GM12874 (cell line): ENCODE data around the gene DSCAML1.

ENCODE experiments used
- CTCF ChIP-seq: IDR thresholded peaks from 2 replicates; pipeline ENCODE4 v1.5.1; 2011; ENCODE audit warnings: low read depth, mild to moderate bottlenecking, control low read depth, low read length, moderate library complexity; ENCODE audit not compliant: insufficient read depth

Gene DSCAML1

DNA sequence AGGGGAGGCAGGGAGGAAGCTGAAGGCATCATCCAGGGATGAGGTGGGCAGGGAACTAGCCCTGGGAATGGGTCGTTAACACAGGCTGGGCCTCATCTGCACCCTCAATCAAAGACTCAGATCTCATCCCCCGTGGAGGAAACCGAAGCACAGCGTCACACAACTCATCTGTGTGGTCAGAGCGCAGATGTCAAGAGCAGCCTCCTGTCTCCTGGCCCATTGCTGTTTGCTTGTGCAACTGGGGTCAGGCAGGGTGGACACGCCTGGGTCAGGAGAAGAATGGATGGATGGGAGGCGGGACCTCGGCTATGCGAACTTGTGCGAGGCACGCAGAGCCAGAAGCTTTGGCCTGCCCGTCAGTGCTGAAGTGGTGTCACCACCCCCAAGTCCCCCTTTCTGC is 251.3 kb downstream of the DSCAML1 start:
- no peak for TF ChIP-seq CTCF

GRCh38 chr11:117544130-117544800 is 252.8 kb downstream of the DSCAML1 start:
- no peak for TF ChIP-seq CTCF

DNA sequence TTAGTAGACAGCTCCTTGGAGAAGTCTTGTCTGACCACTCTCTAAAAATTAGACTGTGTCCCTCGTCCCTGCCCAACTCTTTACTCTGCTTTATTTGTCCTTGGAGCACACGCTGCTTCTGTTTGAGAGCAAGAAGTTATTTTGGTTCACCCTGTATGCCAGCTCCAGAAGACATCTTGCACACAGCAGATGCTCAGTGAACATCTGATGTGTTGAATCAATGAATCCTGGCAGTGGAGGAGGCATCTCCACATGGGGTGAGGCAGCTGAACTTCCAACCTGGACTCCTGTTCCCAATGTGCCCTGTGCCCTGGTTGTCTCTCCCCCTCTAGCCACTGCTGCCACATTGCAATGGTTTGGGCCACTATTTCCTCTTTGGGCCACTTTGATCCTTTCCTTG is 255.8 kb downstream of the DSCAML1 start:
- no peak for TF ChIP-seq CTCF

- no peak for TF ChIP-seq CTCF
These were observed 258.5 kb downstream of the DSCAML1 start for GRCh38 chr11:117538263-117539135.

GRCh38 chr11:117535850-117536411 is 261.1 kb downstream of the DSCAML1 start:
- TF ChIP-seq CTCF, result no peak

DNA sequence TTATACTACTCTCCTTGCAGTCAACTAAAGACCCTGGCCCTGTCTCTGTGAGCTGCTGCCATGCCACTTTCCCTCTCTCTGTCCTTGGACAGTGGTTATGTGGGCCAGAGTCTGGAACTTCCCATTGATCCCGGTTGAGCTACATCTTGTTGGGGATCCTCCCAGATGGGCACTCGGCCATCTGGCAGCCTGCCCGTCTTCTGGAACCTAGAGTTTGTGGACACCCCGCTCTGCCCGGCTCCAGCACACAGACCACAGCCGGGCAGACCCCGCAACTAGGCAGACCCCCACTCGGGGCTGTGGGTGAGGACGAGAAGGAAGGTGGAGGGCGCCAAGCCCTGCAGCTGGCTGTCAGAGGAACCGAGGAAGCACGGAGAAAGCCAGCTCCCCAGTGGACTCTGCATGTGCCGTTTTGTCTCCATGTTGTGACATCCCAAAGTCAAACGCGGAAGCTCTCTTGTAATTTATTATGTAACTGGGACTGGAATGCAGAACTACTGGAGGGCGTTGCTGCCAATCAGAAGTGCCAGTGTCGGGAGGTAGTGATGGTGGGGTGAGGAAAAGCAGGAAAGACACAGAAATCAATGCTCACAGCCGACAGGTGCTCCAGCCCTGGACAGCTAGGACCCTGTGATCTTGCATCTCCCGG is 261.7 kb downstream of the DSCAML1 start:
- no peak for TF ChIP-seq CTCF

- no peak for TF ChIP-seq CTCF
These were observed 264.4 kb downstream of the DSCAML1 start for GRCh38 chr11:117532568-117532967.
